Measurements from ENCODE around the gene PHF5A.

GRCh38 chr22:41429232-41429950 lies 39.1 kb downstream of the PHF5A start:
- TF ChIP-seq EP300 (IDR thresholded peaks at IDR 0.05) (no peak), KDM1A (IDR thresholded peaks at IDR 0.05; ENCODE audit: low read depth) (no peak), CTCF (IDR thresholded peaks at IDR 0.05) (no peak)

Measured in A549 (cell line).